CD4-positive, alpha-beta memory T cell (primary cell): ENCODE measurements around the gene COL8A2. TPM values are rescaled to one million over a fixed set of nuclear protein-coding genes. Genes with fewer than 3 reads are reported as not detected.
"Not testable (repeated sequence)": the region's sequence is repeated elsewhere in the genome, so short reads cannot be mapped to it uniquely, and the experiment has no call there.

Experiments used
- CTCF ChIA-PET: fragments of 350-600 bp; sonication (Branson Sonifier 250); formaldehyde crosslinking; loops from one replicate; lab custom pipeline; 2021; ENCODE audit warnings: inconsistent platforms; ENCODE audit not compliant: partially characterized antibody; lab: Charles Lee
- POLR2A ChIA-PET: fragments of 350-600 bp; sonication (Branson Sonifier 250); formaldehyde crosslinking; loops from one replicate; lab custom pipeline; 2021; ENCODE audit not compliant: partially characterized antibody; lab: Charles Lee
- DNase-seq, 5 donors: peaks; one replicate each; pipeline versions ENCODE4 v3.0.0 to v3.0.0-alpha.2; 2020 to 2022; ENCODE audit warnings: mixed read lengths in 1 of 5
- H3K27ac ChIP-seq: one replicate; pipeline ENCODE4 v1.7.0; 2013; ENCODE audit warnings: low read depth, low read length
- H3K27me3 ChIP-seq: 2 replicates; pipeline ENCODE4 v1.7.0; 2013; ENCODE audit warnings: mild to moderate bottlenecking, low read length, moderate library complexity; ENCODE audit not compliant: insufficient read depth
- H3K36me3 ChIP-seq: 2 replicates; pipeline ENCODE4 v1.7.0; 2013; ENCODE audit warnings: mild to moderate bottlenecking, low read length, moderate library complexity; ENCODE audit not compliant: insufficient read depth
- H3K4me1 ChIP-seq: 2 replicates; pipeline ENCODE4 v1.7.0; 2013; ENCODE audit warnings: mild to moderate bottlenecking, low read length, moderate library complexity; ENCODE audit not compliant: insufficient read depth
- H3K4me3 ChIP-seq, 2 donors: one replicate each; pipeline ENCODE4 v1.7.0; 2013; ENCODE audit warnings: low read length in 2 of 2, mild to moderate bottlenecking in 1 of 2
- H3K9me3 ChIP-seq, 2 donors: one replicate each; pipeline ENCODE4 v1.7.0; 2013; ENCODE audit warnings: low read length in 2 of 2, control low read depth in 1 of 2; ENCODE audit not compliant: control insufficient read depth in 1 of 2
- H3K27ac Mint-ChIP-seq, 7 donors: one replicate each; pipeline ENCODE4 v1.8.0; 2020 to 2021; ENCODE audit warnings: mixed read lengths in 7 of 7, mild to moderate bottlenecking in 6 of 7, inconsistent platforms in 3 of 7, moderate library complexity in 3 of 7
- H3K27me3 Mint-ChIP-seq, 2 donors: one replicate each; pipeline ENCODE4 v1.8.0; 2020 to 2021; ENCODE audit warnings: mixed read lengths in 2 of 2
- H3K36me3 Mint-ChIP-seq, 2 donors: one replicate each; pipeline ENCODE4 v1.8.0; 2020 to 2021; ENCODE audit warnings: mixed read lengths in 2 of 2, inconsistent platforms in 1 of 2, mild to moderate bottlenecking in 1 of 2
- H3K4me1 Mint-ChIP-seq, 4 donors: one replicate each; pipeline ENCODE4 v1.8.0; 2020 to 2021; ENCODE audit warnings: mixed read lengths in 4 of 4, mild to moderate bottlenecking in 1 of 4
- H3K4me3 Mint-ChIP-seq, 8 donors: one replicate each; pipeline ENCODE4 v1.8.0; 2020 to 2021; ENCODE audit warnings: mixed read lengths in 8 of 8, mild to moderate bottlenecking in 7 of 8, moderate library complexity in 6 of 8, inconsistent platforms in 3 of 8
- H3K9me3 Mint-ChIP-seq, 8 donors: one replicate each; pipeline ENCODE4 v1.8.0; 2020 to 2021; ENCODE audit warnings: mixed read lengths in 8 of 8, mild to moderate bottlenecking in 5 of 8, inconsistent platforms in 3 of 8, moderate library complexity in 1 of 8
- intact Hi-C: fragments of 100-400 bp; cut with micrococcal nuclease; formaldehyde crosslinking; loops from one replicate; pipeline ENCODE4 v1.15.1; 2023
- polyA plus RNA-seq, 2 donors: library from polyadenylated mRNA; unstranded; fragments of 300-500 nt; fragmentation: Illumina TruSeq; gene quantifications; one replicate each; pipeline ENCODE4 v1.2.3, GENCODE V29; 2021
- total RNA-seq, 2 experiments: library from RNA; stranded (reverse); gene quantifications; one replicate each; pipeline ENCODE4 v1.2.3, GENCODE V29; 2021

COL8A2 gene
- total and polyA plus RNA-seq, 4 experiments from 2014 or later: 0.25 to 0.26 TPM; not detected in 2

GRCh38 chr1:36161641-36162531 is 36.9 kb upstream of the COL8A2 start:
- H3K36me3 Mint-ChIP-seq: peaks cover 20 to 56% of the 10 kb centered on the region in 2 donors
- peaks cover 0 to 1% (median 0%) of the 10 kb centered on the region in 8 donors for H3K9me3 Mint-ChIP-seq
- H3K4me1 Mint-ChIP-seq: peaks cover 58 to 92% (median 73%) of the 10 kb centered on the region in 4 donors
- H3K4me3 Mint-ChIP-seq: peak overlapping the region; percentile 80 to 91 (median 86)
- Histone ChIP-seq H3K27me3 (no peaks in the 10 kb centered on the region), H3K27ac (peak overlapping the region; percentile 78), H3K4me1 (peaks cover 81% of the 10 kb centered on the region), H3K36me3 (no peaks in the 10 kb centered on the region), H3K9me3 (no peaks in the 10 kb centered on the region), H3K4me3 (peak overlapping the region; percentile 53 to 62)
- intact Hi-C loops: loop anchor here (1.0 kb wide), 1 partner anchor 13 kb away; the partner anchor contains the start of gene TRAPPC3
- CTCF ChIA-PET: interaction anchor here (0.8 to 7.2 kb wide), 9 partner anchors 7 to 205 kb away, joined by 3 to 97 read pairs (median 14); partner anchors contain the start of gene TRAPPC3
- peak overlapping the region; percentile 93 to 99 (median 98) for H3K27ac Mint-ChIP-seq
- DNase-seq: peak; percentile 57 to 79 (median 66)
- H3K27me3 Mint-ChIP-seq: no peaks in the 10 kb centered on the region
- POLR2A ChIA-PET: interaction anchor here (0.6 to 6.6 kb wide), 20 partner anchors 8 to 276 kb away, joined by 3 to 251 read pairs (median 4); partner anchors contain the start of genes ADPRS, SH3D21, THRAP3 and TRAPPC3

- intact Hi-C loops: loop anchor here (1.0 kb wide), 1 partner anchor 12 kb away; the partner anchor contains the start of gene TRAPPC3
- H3K9me3 ChIP-seq: no peaks in the 10 kb centered on the region
- Mint-ChIP-seq H3K4me1 (peaks cover 53 to 83% (median 66%) of the 10 kb centered on the region in 4 donors), H3K27ac (peak overlapping the region; percentile 93 to 99 (median 98)), H3K27me3 (no peaks in the 10 kb centered on the region), H3K36me3 (peaks cover 17 to 52% of the 10 kb centered on the region in 2 donors), H3K4me3 (peak overlapping the region; percentile 80 to 91 (median 86)), H3K9me3 (peaks cover 0 to 1% (median 0%) of the 10 kb centered on the region in 8 donors)
- POLR2A ChIA-PET: interaction anchor here (0.7 to 6.6 kb wide), 16 partner anchors 9 to 1318 kb away, joined by 3 to 251 read pairs (median 6); partner anchors contain the start of genes ADPRS, THRAP3 and TRAPPC3
- peaks cover 75% of the 10 kb centered on the region for H3K4me1 ChIP-seq
- CTCF ChIA-PET: interaction anchor here (1.7 to 7.2 kb wide), 8 partner anchors 8 to 206 kb away, joined by 3 to 97 read pairs (median 10); partner anchors contain the start of genes THRAP3 and TRAPPC3
- H3K27ac ChIP-seq: peak overlapping the region; percentile 78
- no peaks in the 10 kb centered on the region for H3K36me3 ChIP-seq
- no peaks in the 10 kb centered on the region for H3K27me3 ChIP-seq
- DNase-seq: peak; percentile 57 to 72 (median 67)
- H3K4me3 ChIP-seq: peak overlapping the region; percentile 53 to 62
Measured at GRCh38 chr1:36160949-36161485, 36.0 kb upstream of the COL8A2 start.

- Mint-ChIP-seq H3K27me3 (no peaks in the 10 kb centered on the region), H3K4me3 (peak overlapping the region; percentile 80 to 91 (median 86)), H3K4me1 (peaks cover 53 to 81% (median 62%) of the 10 kb centered on the region in 4 donors), H3K36me3 (peaks cover 17 to 50% of the 10 kb centered on the region in 2 donors), H3K27ac (peak overlapping the region; percentile 93 to 99 (median 98)), H3K9me3 (peaks cover 0 to 1% (median 0%) of the 10 kb centered on the region in 8 donors)
- intact Hi-C loops: no loop called here
- H3K27me3 ChIP-seq: no peaks in the 10 kb centered on the region
- no peaks in the 10 kb centered on the region for H3K36me3 ChIP-seq
- DNase-seq: no peak
- H3K4me1 ChIP-seq: peaks cover 69% of the 10 kb centered on the region
- ChIA-PET CTCF (interaction anchor here (0.6 to 7.2 kb wide), 9 partner anchors 8 to 207 kb away, joined by 3 to 97 read pairs (median 6); partner anchors contain the start of genes THRAP3 and TRAPPC3), POLR2A (interaction anchor here (0.9 to 6.6 kb wide), 14 partner anchors 9 to 1318 kb away, joined by 3 to 251 read pairs (median 6); partner anchors contain the start of genes ADPRS, THRAP3 and TRAPPC3)
- H3K4me3 ChIP-seq: peak overlapping the region; percentile 12 to 53
- no peaks in the 10 kb centered on the region for H3K9me3 ChIP-seq
- H3K27ac ChIP-seq: peak overlapping the region; percentile 78
Measured at GRCh38 chr1:36160388-36160948, 35.4 kb upstream of the COL8A2 start.

- Histone ChIP-seq H3K36me3 (no peaks in the 10 kb centered on the region), H3K9me3 (no peaks in the 10 kb centered on the region), H3K27me3 (no peaks in the 10 kb centered on the region), H3K4me1 (peaks cover 73% of the 10 kb centered on the region), H3K4me3 (peak overlapping the region; percentile 12 to 53), H3K27ac (peak overlapping the region; percentile 78)
- peaks cover 15 to 49% of the 10 kb centered on the region in 2 donors for H3K36me3 Mint-ChIP-seq
- intact Hi-C loops: loop anchor here (10.0 kb wide), 1 partner anchor 1535 kb away; the partner anchor contains the start of gene CDCA8
- H3K4me3 Mint-ChIP-seq: peak overlapping the region; percentile 80 to 91 (median 86)
- POLR2A ChIA-PET: interaction anchor here (0.7 to 6.6 kb wide), 9 partner anchors 8 to 64 kb away, joined by 3 to 251 read pairs (median 20); partner anchors contain the start of genes THRAP3 and TRAPPC3
- peak overlapping the region; percentile 93 to 99 (median 98) for H3K27ac Mint-ChIP-seq
- H3K27me3 Mint-ChIP-seq: no peaks in the 10 kb centered on the region
- DNase-seq: no peak
- CTCF ChIA-PET: interaction anchor here (0.6 to 7.2 kb wide), 10 partner anchors 9 to 207 kb away, joined by 3 to 97 read pairs (median 6); partner anchors contain the start of genes THRAP3 and TRAPPC3
- H3K4me1 Mint-ChIP-seq: peaks cover 53 to 83% (median 65%) of the 10 kb centered on the region in 4 donors
- H3K9me3 Mint-ChIP-seq: peaks cover 0 to 1% (median 0%) of the 10 kb centered on the region in 8 donors
Measured at GRCh38 chr1:36159614-36160387, 34.8 kb upstream of the COL8A2 start.

GRCh38 chr1:36158827-36159252 is 33.8 kb upstream of the COL8A2 start:
- H3K9me3 Mint-ChIP-seq, H3K9me3 ChIP-seq, H3K27me3 ChIP-seq, H3K36me3 ChIP-seq, DNase-seq, H3K27me3 Mint-ChIP-seq: not testable (repeated sequence)
- peak overlapping the region in 6 of 7 donors; percentile 93 to 99 (median 98) for H3K27ac Mint-ChIP-seq
- intact Hi-C loops: loop anchor here (10.0 kb wide), 1 partner anchor 1536 kb away; the partner anchor contains the start of gene CDCA8
- CTCF ChIA-PET: interaction anchor here (2.8 to 7.2 kb wide), 4 partner anchors 9 to 127 kb away, joined by 14 to 97 read pairs (median 50); partner anchors contain the start of gene TRAPPC3
- Histone ChIP-seq H3K4me3 (peak overlapping the region in 1 of 2 donors; percentile 69), H3K4me1 (peaks cover 75% of the 10 kb centered on the region), H3K27ac (peak overlapping the region; percentile 96)
- H3K36me3 Mint-ChIP-seq: peaks cover 8 to 41% of the 10 kb centered on the region in 2 donors
- POLR2A ChIA-PET: interaction anchor here (3.0 to 6.6 kb wide), 5 partner anchors 7 to 65 kb away, joined by 20 to 251 read pairs (median 50); partner anchors contain the start of genes THRAP3 and TRAPPC3
- peak overlapping the region; percentile 85 to 97 (median 92) for H3K4me3 Mint-ChIP-seq
- H3K4me1 Mint-ChIP-seq: peaks cover 51 to 83% (median 64%) of the 10 kb centered on the region in 4 donors
